ENCODE data around the gene KLHL10.
A peak's percentile ranks its signal among the peaks of the same experiment; 100 is the strongest.

Gene KLHL10

GRCh38 chr17:41803049-41804020, 34.3 kb upstream of the KLHL10 start:
- H3K36me3 ChIP-seq (ENCODE audit: control insufficient read depth in 2 of 2, insufficient read depth in 2 of 2, low read length in 2 of 2) = peaks cover 0 to 8% of the 10 kb centered on the region in 2 donors
- peaks cover 9% of the 10 kb centered on the region for H3K4me1 ChIP-seq (ENCODE audit: control insufficient read depth, insufficient read depth, low read length)
- H3K9ac ChIP-seq (ENCODE audit: low read length in 2 of 2) = no peak overlapping the region
- H3K4me3 ChIP-seq (ENCODE audit: low read length in 2 of 2) = no peak overlapping the region
- H3K9me3 ChIP-seq (ENCODE audit: control insufficient read depth in 2 of 2, low read length in 2 of 2) = no peaks in the 10 kb centered on the region
- H3K27me3 ChIP-seq (ENCODE audit: control insufficient read depth in 1 of 2, insufficient read depth in 2 of 2, low read length in 2 of 2) = peaks cover 0 to 6% of the 10 kb centered on the region in 2 donors
- H3K27ac ChIP-seq (ENCODE audit: low read length) = no peak overlapping the region

DNA sequence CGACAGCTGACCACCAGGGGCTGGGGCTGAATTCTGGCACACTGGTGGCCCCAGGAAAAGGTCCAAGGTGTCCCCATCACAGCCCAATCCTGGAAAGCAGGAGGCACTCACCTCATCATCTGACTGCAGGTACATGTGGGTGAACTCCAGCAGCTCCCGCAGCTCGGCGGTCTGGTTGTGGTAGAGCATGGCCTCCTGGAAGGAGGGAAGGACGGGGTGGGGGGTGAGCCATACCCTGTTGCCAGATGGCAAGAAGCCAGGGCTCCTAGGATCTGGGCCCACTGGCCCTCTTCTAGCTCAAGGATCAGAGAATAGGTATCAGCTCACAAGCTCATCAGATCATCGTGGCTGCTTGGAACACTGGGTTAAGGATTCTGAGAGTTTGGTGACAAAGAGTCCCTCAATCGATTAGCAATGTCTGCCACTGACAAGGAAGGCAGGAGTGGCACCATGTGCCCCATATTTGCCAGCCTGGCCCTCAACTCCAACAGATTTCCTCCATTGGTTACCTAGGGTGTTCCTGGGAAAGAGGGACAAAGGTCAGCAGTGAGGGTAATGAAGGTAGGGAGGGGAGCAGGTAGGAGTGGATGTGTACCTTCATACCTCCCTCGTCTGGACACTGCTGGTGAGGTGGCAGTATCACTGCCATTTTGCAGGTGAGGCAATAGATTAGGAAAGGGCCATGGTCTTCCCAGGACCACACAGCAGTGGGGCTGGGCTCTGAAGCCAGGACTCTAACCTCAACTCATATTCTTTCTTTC, 30.8 kb upstream of the KLHL10 start:
- H3K9me3 ChIP-seq (ENCODE audit: control insufficient read depth in 2 of 2, low read length in 2 of 2) = no peaks in the 10 kb centered on the region
- H3K4me3 ChIP-seq (ENCODE audit: low read length in 2 of 2) = no peak overlapping the region
- no peak overlapping the region for H3K27ac ChIP-seq (ENCODE audit: low read length)
- peaks cover 19% of the 10 kb centered on the region for H3K4me1 ChIP-seq (ENCODE audit: control insufficient read depth, insufficient read depth, low read length)
- no peak overlapping the region for H3K9ac ChIP-seq (ENCODE audit: low read length in 2 of 2)
- H3K36me3 ChIP-seq (ENCODE audit: control insufficient read depth in 2 of 2, insufficient read depth in 2 of 2, low read length in 2 of 2) = peaks cover 0 to 8% of the 10 kb centered on the region in 2 donors
- no peaks in the 10 kb centered on the region for H3K27me3 ChIP-seq (ENCODE audit: control insufficient read depth in 1 of 2, insufficient read depth in 2 of 2, low read length in 2 of 2)

DNA sequence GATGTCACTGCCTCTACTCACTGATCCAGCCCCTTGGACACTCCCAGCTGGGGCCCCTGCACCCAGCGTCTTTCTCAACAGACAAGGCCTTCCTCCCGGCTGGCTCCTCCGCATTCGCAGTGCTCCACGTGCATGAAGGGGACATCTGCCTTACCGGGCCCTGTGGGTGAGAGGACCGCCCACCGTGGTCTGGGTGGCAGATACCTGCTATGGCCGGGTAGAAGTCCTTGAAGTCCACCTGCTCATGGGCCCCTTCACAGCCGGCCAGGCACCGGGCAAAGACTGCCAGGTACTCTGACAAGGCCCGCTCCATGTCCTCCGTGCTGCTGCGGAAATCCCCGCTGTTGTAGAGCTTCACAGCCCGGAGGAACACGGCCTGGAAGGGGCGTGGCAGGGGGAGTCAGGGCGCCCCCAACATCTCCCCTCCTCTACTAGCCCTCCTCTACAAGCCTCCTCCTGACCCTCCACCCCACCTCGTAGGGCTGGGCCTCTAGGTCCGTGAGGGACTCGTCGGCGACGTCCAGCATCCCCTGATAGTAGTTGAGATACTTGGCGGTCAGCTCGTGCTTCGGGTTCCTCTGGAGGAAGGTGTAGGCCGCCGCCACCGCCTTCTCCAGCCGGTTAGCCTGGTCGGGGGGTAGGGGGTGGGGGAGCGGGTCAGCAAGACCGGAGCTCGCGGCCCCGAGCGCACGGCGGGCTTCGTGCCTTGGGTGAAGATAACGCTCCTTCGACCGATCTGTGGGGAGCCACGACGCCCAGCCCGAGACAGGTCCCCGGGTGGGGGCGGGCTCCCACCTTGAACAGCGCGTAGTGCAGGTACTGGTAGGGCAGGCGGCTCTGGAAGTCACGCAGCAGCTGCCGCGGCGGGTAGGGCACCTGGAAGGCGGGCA, 26.7 kb upstream of the KLHL10 start:
- H3K9me3 ChIP-seq (ENCODE audit: control insufficient read depth in 2 of 2, low read length in 2 of 2) = no peaks in the 10 kb centered on the region
- H3K4me1 ChIP-seq (ENCODE audit: control insufficient read depth, insufficient read depth, low read length) = peaks cover 40% of the 10 kb centered on the region
- H3K4me3 ChIP-seq (ENCODE audit: low read length in 2 of 2) = peak overlapping the region; percentile 85 to 87
- peak overlapping the region; percentile 68 to 79 for H3K9ac ChIP-seq (ENCODE audit: low read length in 2 of 2)
- H3K27ac ChIP-seq (ENCODE audit: low read length) = peak overlapping the region; percentile 41
- H3K36me3 ChIP-seq (ENCODE audit: control insufficient read depth in 2 of 2, insufficient read depth in 2 of 2, low read length in 2 of 2) = peaks cover 0 to 8% of the 10 kb centered on the region in 2 donors
- H3K27me3 ChIP-seq (ENCODE audit: control insufficient read depth in 1 of 2, insufficient read depth in 2 of 2, low read length in 2 of 2) = no peaks in the 10 kb centered on the region

GRCh38 chr17:41811549-41812380, 25.9 kb upstream of the KLHL10 start, which contains the start of gene P3H4:
Gene P3H4, minus strand, starts transcription at chr17:41811949. Its CDS starts 34 bp downstream, at chr17:41811915.
- H3K4me3 ChIP-seq (ENCODE audit: low read length in 2 of 2) = peak within 1 kb of the TSS; percentile 85 to 87
- H3K9me3 ChIP-seq (ENCODE audit: control insufficient read depth in 2 of 2, low read length in 2 of 2) = no peaks in the 10 kb centered on the region
- peak within 1 kb of the TSS; percentile 55 for H3K27ac ChIP-seq (ENCODE audit: low read length)
- H3K27me3 ChIP-seq (ENCODE audit: control insufficient read depth in 1 of 2, insufficient read depth in 2 of 2, low read length in 2 of 2) = no peaks in the 10 kb centered on the region
- peak within 1 kb of the TSS; percentile 68 to 79 for H3K9ac ChIP-seq (ENCODE audit: low read length in 2 of 2)
- H3K36me3 ChIP-seq (ENCODE audit: control insufficient read depth in 2 of 2, insufficient read depth in 2 of 2, low read length in 2 of 2) = peaks cover 0 to 4% of the 10 kb centered on the region in 2 donors
- H3K4me1 ChIP-seq (ENCODE audit: control insufficient read depth, insufficient read depth, low read length) = peaks cover 40% of the 10 kb centered on the region

DNA sequence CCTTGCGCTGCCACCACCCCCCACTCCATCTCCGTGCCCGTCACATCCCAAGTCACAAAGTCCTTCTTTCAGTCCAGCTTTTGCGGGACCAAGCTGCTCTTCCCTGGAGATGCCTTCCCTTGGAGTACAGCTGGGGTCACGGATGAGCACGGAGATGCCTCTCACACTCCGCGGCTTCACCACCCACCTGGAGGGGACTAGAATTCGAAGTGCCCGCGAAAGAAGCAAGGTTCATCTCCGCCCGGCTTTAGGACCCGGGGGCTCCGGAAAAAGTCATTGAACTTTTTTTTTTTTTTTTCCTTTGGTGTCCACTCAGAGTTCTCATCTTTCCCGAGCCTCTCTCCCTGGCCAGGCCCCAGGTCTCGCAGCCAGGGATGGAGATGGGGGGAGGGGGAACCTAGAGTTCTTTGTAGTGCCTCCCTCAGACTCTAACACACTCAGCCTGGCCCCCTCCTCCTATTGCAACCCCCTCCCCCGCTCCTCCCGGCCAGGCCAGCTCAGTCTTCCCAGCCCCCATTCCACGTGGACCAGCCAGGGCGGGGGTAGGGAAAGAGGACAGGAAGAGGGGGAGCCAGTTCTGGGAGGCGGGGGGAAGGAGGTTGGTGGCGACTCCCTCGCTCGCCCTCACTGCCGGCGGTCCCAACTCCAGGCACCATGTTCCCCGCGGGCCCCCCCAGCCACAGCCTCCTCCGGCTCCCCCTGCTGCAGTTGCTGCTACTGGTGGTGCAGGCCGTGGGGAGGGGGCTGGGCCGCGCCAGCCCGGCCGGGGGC, 25.1 kb upstream of the KLHL10 start, which contains the start of gene FKBP10:
TSS of gene FKBP10 (plus strand) at position 624 of the 771 bp plus-strand sequence. CDS start at position 655, 31 bp downstream.
- Histone ChIP-seq H3K9me3 (ENCODE audit: control insufficient read depth in 2 of 2, low read length in 2 of 2) (no peaks in the 10 kb centered on the region), H3K4me1 (ENCODE audit: control insufficient read depth, insufficient read depth, low read length) (peaks cover 40% of the 10 kb centered on the region), H3K27me3 (ENCODE audit: control insufficient read depth in 1 of 2, insufficient read depth in 2 of 2, low read length in 2 of 2) (no peaks in the 10 kb centered on the region), H3K27ac (ENCODE audit: low read length) (peak within 1 kb of the TSS; percentile 55), H3K36me3 (ENCODE audit: control insufficient read depth in 2 of 2, insufficient read depth in 2 of 2, low read length in 2 of 2) (peaks cover 0 to 2% of the 10 kb centered on the region in 2 donors), H3K4me3 (ENCODE audit: low read length in 2 of 2) (peak within 1 kb of the TSS; percentile 85 to 87), H3K9ac (ENCODE audit: low read length in 2 of 2) (peak within 1 kb of the TSS; percentile 66 to 68)

- no peaks in the 10 kb centered on the region for H3K9me3 ChIP-seq (ENCODE audit: control insufficient read depth in 2 of 2, low read length in 2 of 2)
- H3K27ac ChIP-seq (ENCODE audit: low read length) = peak overlapping the region; percentile 55
- H3K4me1 ChIP-seq (ENCODE audit: control insufficient read depth, insufficient read depth, low read length) = peaks cover 40% of the 10 kb centered on the region
- H3K9ac ChIP-seq (ENCODE audit: low read length in 2 of 2) = peak overlapping the region; percentile 66 to 68
- H3K36me3 ChIP-seq (ENCODE audit: control insufficient read depth in 2 of 2, insufficient read depth in 2 of 2, low read length in 2 of 2) = no peaks in the 10 kb centered on the region
- H3K27me3 ChIP-seq (ENCODE audit: control insufficient read depth in 1 of 2, insufficient read depth in 2 of 2, low read length in 2 of 2) = no peaks in the 10 kb centered on the region
- H3K4me3 ChIP-seq (ENCODE audit: low read length in 2 of 2) = peak overlapping the region; percentile 85 to 87
These were observed 24.4 kb upstream of the KLHL10 start for GRCh38 chr17:41813152-41813680.

DNA sequence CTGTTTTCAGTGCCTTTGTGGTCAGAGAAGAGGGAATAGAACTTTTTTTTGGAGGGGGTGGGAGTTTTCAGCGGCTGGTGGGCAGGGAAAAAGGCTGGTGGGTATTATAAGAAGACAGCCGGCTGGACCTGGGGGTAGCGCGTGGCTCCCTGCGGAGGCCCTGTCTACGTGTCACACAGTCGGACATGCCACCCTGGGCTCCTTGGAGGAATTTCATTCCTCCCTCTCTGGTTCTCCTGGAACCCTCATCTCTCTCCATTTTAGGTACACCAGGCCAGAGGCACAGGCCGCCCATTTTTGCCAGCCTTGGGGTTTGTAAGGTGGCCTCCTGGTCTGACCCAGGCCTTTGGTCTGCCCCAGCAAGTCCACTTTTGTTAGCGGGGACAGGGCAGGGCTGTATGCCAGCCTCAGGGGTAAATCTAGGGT, 23.9 kb upstream of the KLHL10 start:
- Histone ChIP-seq H3K4me1 (ENCODE audit: control insufficient read depth, insufficient read depth, low read length) (peaks cover 40% of the 10 kb centered on the region), H3K36me3 (ENCODE audit: control insufficient read depth in 2 of 2, insufficient read depth in 2 of 2, low read length in 2 of 2) (no peaks in the 10 kb centered on the region), H3K27ac (ENCODE audit: low read length) (peak overlapping the region; percentile 55), H3K9me3 (ENCODE audit: control insufficient read depth in 2 of 2, low read length in 2 of 2) (no peaks in the 10 kb centered on the region), H3K9ac (ENCODE audit: low read length in 2 of 2) (peak overlapping the region; percentile 66 to 68), H3K27me3 (ENCODE audit: control insufficient read depth in 1 of 2, insufficient read depth in 2 of 2, low read length in 2 of 2) (no peaks in the 10 kb centered on the region), H3K4me3 (ENCODE audit: low read length in 2 of 2) (peak overlapping the region; percentile 85 to 87)

GRCh38 chr17:41814195-41814594, 23.4 kb upstream of the KLHL10 start:
- Histone ChIP-seq H3K9me3 (ENCODE audit: control insufficient read depth in 2 of 2, low read length in 2 of 2) (no peaks in the 10 kb centered on the region), H3K36me3 (ENCODE audit: control insufficient read depth in 2 of 2, insufficient read depth in 2 of 2, low read length in 2 of 2) (no peaks in the 10 kb centered on the region), H3K9ac (ENCODE audit: low read length in 2 of 2) (no peak overlapping the region), H3K27ac (ENCODE audit: low read length) (peak overlapping the region; percentile 55), H3K4me3 (ENCODE audit: low read length in 2 of 2) (no peak overlapping the region), H3K27me3 (ENCODE audit: control insufficient read depth in 1 of 2, insufficient read depth in 2 of 2, low read length in 2 of 2) (no peaks in the 10 kb centered on the region), H3K4me1 (ENCODE audit: control insufficient read depth, insufficient read depth, low read length) (peaks cover 40% of the 10 kb centered on the region)
